Upper lobe of left lung (tissue), 6 donors: ENCODE results near the gene MCF2. TPM values are rescaled to one million over a fixed set of nuclear protein-coding genes. Genes with fewer than 3 reads are reported as not detected.

Experiments used
- ATAC-seq, 2 donors: fragments of 200-7000 bp; cut with Tn5 transposase; one replicate each; pipeline ENCODE4 v1.9.1; 2022; ENCODE audit warnings: mild to moderate bottlenecking in 2 of 2, moderate library complexity in 2 of 2; ENCODE audit not compliant: low FRiP score in 2 of 2
- DNase-seq, 2 donors: peaks; one replicate each; pipeline ENCODE4 v3.0.0-alpha.2; 2019 to 2020
- H3K27ac ChIP-seq, 4 donors: fragments of 200-600 bp; sonication (generic); one replicate each; pipeline ENCODE4 v1.5.1; 2016 to 2019
- H3K27me3 ChIP-seq, 4 donors: fragments of 200-600 bp; sonication (generic); one replicate each; pipeline ENCODE4 v1.5.1; 2017 to 2019
- H3K36me3 ChIP-seq, 4 donors: fragments of 200-600 bp; sonication (generic); one replicate each; pipeline ENCODE4 v1.5.1; 2016 to 2019
- H3K4me1 ChIP-seq, 4 donors: fragments of 200-600 bp; sonication (generic); one replicate each; pipeline ENCODE4 v1.5.1; 2018 to 2019
- H3K4me3 ChIP-seq, 4 donors: fragments of 200-600 bp; sonication (generic); one replicate each; pipeline ENCODE4 v1.5.1; 2017 to 2019; ENCODE audit warnings: mild to moderate bottlenecking in 2 of 4, moderate library complexity in 1 of 4
- H3K9me3 ChIP-seq, 4 donors: fragments of 200-600 bp; sonication (generic); one replicate each; pipeline ENCODE4 v1.5.1; 2018 to 2019
- EP300 ChIP-seq, 4 donors: sonication (generic); formaldehyde crosslinking; IDR thresholded peaks; one replicate each; pipeline ENCODE4 v1.5.1; 2017; ENCODE audit warnings: antibody characterized with exemption in 4 of 4, control low read depth in 2 of 4
- POLR2A ChIP-seq, 4 donors: fragments of 450-650 bp; IDR thresholded peaks; one replicate each; pipeline ENCODE4 v1.5.1; 2016 to 2017; ENCODE audit warnings: antibody characterized with exemption in 4 of 4, mild to moderate bottlenecking in 2 of 4
- POLR2AphosphoS5 ChIP-seq, 2 donors: sonication (generic); formaldehyde crosslinking; IDR thresholded peaks; one replicate each; pipeline ENCODE4 v1.5.1; 2017; ENCODE audit warnings: antibody characterized with exemption in 2 of 2
- WGBS, 2 donors: methylation state at CpG; one replicate each; pipeline ENCODE4 v1.1.5; 2017 to 2018; 5-methylcytosine and 5-hydroxymethylcytosine counted together
- total RNA-seq, 6 donors: library from RNA; depleted of rRNA in 4 of 6; stranded (reverse); fragments of >200 nt in 4 of 6; gene quantifications; one replicate each; pipeline versions ENCODE4 v1.1.0 to v1.2.1, GENCODE V29; 2016 to 2021
- TF ChIP-seq, protein P1 (sequence below), 6 experiments: fragments of 450-650 bp in 4 of 6; fragments of 200-600 bp in 2 of 6; sonication (generic) in 2 of 6; IDR thresholded peaks; one replicate each; pipeline ENCODE4 v1.5.1; 2016 to 2019; ENCODE audit warnings: antibody characterized with exemption in 6 of 6
- donor health status: DM: no; HTN: no; CAD: no; lungs with moderate emphysema.
- donor health status: DM: no; HTN: yes; CAD: no; lungs with severe emphysema.

The MCF2 gene
- total RNA-seq, 6 donors from 2014 or later, result 0.11 to 0.49 (median 0.20) TPM; not detected in 3

DNA sequence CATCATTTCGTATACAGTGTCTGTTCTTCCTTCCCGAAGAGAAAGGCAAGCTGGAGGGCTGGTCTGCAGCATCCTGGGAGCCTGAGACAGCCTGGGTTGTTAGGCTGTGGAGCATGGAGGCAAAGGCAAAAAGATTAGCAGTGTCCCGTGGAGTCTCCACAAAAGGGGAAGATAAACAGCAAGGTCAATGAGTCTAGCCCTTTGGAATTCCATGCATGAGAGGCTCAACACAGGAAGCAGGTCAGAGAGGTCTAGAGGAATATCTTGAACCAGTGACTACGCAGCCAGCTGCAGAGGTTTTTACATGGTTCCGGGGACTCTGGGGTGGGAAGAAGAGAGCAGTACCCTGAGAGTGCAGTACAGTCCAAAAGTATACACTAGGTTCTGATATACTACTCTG lies 12.2 kb upstream of the MCF2 start:
- Histone ChIP-seq H3K36me3 (no peaks in the 10 kb centered on the region), H3K27ac (no peak overlapping the region), H3K27me3 (no peaks in the 10 kb centered on the region), H3K4me3 (no peak overlapping the region), H3K4me1 (no peaks in the 10 kb centered on the region), H3K9me3 (no peaks in the 10 kb centered on the region)
- TF ChIP-seq POLR2A (IDR thresholded peaks at IDR 0.05) (no peak), POLR2AphosphoS5 (IDR thresholded peaks at IDR 0.05) (no peak)
- DNase-seq, result no peak
- ATAC-seq, result no peak
- 39 to 60% methylated on average over 2 to 5 of the region's 5 CpGs for WGBS, 2 donors

DNA sequence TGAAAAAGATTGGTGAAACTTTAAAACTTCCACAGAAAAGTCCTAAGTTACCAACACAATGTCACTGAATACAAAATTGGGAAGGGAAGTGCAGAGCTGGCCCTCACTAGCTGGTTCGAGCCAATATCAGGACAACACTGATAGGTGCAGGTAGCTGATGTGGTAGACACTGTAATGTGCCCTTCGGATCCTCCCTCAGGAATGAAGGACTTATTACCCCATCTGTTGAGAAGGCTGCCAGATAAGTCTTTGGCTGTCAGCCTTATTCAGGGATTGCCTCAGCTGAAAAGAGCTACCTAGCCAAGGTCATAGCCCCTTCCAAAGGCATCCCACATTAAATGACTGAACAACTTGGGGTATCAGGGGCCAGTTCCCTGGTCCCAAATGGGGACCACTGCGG lies 5.3 kb downstream of the MCF2 start:
- DNase-seq (no peak), ATAC-seq (no peak)

DNA sequence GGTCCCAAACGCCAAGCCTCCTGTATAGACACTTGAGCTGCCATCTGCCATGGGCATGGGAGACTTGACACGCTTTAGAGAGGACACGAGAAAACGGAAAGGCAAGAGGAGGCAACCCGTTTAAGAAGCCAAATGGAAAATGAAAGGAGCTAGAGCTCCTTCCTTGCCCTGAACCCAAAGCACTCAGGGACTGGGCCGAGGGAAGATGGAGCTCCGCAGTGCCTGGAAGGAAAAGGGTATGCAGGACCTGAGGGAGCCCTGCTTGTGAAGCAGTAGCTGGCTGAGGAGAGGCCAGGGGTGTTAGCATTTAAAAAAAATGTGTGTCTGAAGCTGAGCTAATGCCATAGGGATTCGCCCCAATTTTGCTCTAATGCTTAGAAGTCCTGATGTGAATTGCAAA lies 15.1 kb downstream of the MCF2 start:
- Histone ChIP-seq H3K27ac (no peak overlapping the region), H3K4me3 (no peak overlapping the region), H3K9me3 (no peaks in the 10 kb centered on the region), H3K36me3 (no peaks in the 10 kb centered on the region), H3K27me3 (peaks cover 0 to 15% (median 0%) of the 10 kb centered on the region in 4 donors), H3K4me1 (peaks cover 0 to 14% (median 6%) of the 10 kb centered on the region in 4 donors)
- 45 to 61% methylated on average over 8 of the region's 8 CpGs for WGBS, 2 donors
- DNase-seq (no peak), ATAC-seq (no peak)
- no peak for TF ChIP-seq EP300 (IDR thresholded peaks at IDR 0.05)
- no peak for TF ChIP-seq POLR2A (IDR thresholded peaks at IDR 0.05)
- TF ChIP-seq, protein P1, sequence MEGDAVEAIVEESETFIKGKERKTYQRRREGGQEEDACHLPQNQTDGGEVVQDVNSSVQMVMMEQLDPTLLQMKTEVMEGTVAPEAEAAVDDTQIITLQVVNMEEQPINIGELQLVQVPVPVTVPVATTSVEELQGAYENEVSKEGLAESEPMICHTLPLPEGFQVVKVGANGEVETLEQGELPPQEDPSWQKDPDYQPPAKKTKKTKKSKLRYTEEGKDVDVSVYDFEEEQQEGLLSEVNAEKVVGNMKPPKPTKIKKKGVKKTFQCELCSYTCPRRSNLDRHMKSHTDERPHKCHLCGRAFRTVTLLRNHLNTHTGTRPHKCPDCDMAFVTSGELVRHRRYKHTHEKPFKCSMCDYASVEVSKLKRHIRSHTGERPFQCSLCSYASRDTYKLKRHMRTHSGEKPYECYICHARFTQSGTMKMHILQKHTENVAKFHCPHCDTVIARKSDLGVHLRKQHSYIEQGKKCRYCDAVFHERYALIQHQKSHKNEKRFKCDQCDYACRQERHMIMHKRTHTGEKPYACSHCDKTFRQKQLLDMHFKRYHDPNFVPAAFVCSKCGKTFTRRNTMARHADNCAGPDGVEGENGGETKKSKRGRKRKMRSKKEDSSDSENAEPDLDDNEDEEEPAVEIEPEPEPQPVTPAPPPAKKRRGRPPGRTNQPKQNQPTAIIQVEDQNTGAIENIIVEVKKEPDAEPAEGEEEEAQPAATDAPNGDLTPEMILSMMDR (IDR thresholded peaks at IDR 0.05), result no peak
- TF ChIP-seq POLR2AphosphoS5 (IDR thresholded peaks at IDR 0.05), result no peak

More for the DNA sequence above, 5.3 kb downstream of the MCF2 start:
- no peaks in the 10 kb centered on the region for H3K9me3 ChIP-seq
- no peak overlapping the region for H3K4me3 ChIP-seq
- H3K27ac ChIP-seq, result no peak overlapping the region
- H3K27me3 ChIP-seq, result no peaks in the 10 kb centered on the region
- H3K4me1 ChIP-seq, result no peaks in the 10 kb centered on the region
- TF ChIP-seq POLR2A (IDR thresholded peaks at IDR 0.05), result no peak
- TF ChIP-seq POLR2AphosphoS5 (IDR thresholded peaks at IDR 0.05), result no peak
- no peak for TF ChIP-seq EP300 (IDR thresholded peaks at IDR 0.05)
- TF ChIP-seq, protein P1 (IDR thresholded peaks at IDR 0.05), result no peak
- H3K36me3 ChIP-seq, result no peaks in the 10 kb centered on the region
- WGBS, 2 donors, result 81 to 90% methylated on average over 2 to 3 of the region's 3 CpGs

DNA sequence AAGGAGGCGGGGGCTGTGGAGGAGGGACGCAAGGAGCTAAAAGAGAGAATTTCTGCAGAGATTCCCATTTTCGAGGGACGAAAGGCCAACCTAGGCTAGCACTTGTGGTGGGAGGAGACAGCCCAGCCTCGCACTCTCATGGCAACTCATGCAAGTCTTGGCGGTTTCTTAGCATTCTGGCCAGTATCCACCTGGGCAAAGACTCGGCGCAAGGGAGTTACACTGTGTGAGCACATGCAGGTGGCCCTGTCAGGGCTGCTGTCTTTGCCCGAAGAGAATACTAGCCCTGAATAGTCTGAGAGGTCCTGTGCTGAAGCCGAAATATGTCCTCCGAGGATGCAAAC lies 15.5 kb downstream of the MCF2 start:
- 60% methylated on average over 11 of the region's 11 CpGs; no CpG with 5 or more reads in 1 of the 2 donors for WGBS, 2 donors
- peaks cover 0 to 14% (median 6%) of the 10 kb centered on the region in 4 donors for H3K4me1 ChIP-seq
- peak overlapping the region in 3 of 4 donors; percentile 18 to 41 (median 36) for H3K4me3 ChIP-seq
- no peak for ATAC-seq
- no peaks in the 10 kb centered on the region for H3K36me3 ChIP-seq
- no peaks in the 10 kb centered on the region for H3K9me3 ChIP-seq
- TF ChIP-seq EP300 (IDR thresholded peaks at IDR 0.05), result no peak
- no peak for TF ChIP-seq POLR2AphosphoS5 (IDR thresholded peaks at IDR 0.05)
- TF ChIP-seq, protein P1 (IDR thresholded peaks at IDR 0.05), result no peak
- no peak for TF ChIP-seq POLR2A (IDR thresholded peaks at IDR 0.05)
- no peak overlapping the region for H3K27ac ChIP-seq
- no peak for DNase-seq
- peaks cover 0 to 15% (median 0%) of the 10 kb centered on the region in 4 donors for H3K27me3 ChIP-seq

DNA sequence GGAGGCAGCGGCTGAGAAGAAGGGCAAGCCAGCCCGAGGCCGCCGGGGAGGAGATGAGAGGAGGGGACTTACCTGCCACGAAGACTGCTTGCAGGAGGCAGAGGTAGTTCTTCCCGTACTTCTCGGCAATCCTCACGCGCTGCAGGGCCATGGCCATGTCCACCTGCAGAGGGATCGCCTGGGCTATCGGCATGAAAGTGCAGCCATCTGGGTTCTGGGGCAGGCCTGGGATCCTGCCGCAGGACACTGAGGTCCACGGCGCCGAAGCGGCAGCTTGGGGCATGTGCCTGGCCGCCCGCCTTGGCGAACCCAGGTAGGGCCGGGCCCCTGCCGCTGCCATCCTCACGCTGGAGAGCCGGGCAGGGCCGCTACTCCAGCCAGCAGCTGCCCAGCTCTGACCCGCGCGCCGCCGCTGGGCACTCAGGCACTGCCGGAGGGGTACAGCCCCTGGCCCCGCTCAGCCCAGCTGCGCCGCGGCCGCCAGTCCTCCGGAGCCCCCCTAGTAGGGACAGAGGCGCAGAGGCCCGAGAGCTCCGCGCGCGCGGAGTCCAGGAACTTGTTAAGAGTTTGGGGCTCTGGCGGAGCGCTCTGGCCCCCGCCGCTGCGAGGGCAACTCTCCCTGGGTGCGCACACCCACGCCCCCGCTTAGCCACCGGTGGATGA lies 16.0 kb downstream of the MCF2 start:
- Histone ChIP-seq H3K27me3 (peaks cover 0 to 15% (median 0%) of the 10 kb centered on the region in 4 donors), H3K4me1 (peaks cover 0 to 14% (median 6%) of the 10 kb centered on the region in 4 donors), H3K27ac (no peak overlapping the region), H3K9me3 (no peaks in the 10 kb centered on the region), H3K4me3 (peak overlapping the region in 3 of 4 donors; percentile 18 to 41 (median 36)), H3K36me3 (no peaks in the 10 kb centered on the region)
- WGBS, 2 donors, result 0 to 32% methylated on average over 1 to 33 of the region's 52 CpGs
- peak in 1 of 2 donors; percentile 64 for DNase-seq
- TF ChIP-seq, protein P1 (IDR thresholded peaks at IDR 0.05), result no peak
- no peak for TF ChIP-seq POLR2A (IDR thresholded peaks at IDR 0.05)
- peak in 1 of 2 donors; percentile 34 for ATAC-seq
